Globus pallidus (tissue), 1 donor: Measurements from ENCODE around the gene EVPLL.
"Not testable (repeated sequence)": the region's sequence is repeated elsewhere in the genome, so short reads cannot be mapped to it uniquely, and the experiment has no call there.

Source experiments
- DNase-seq: peaks from one replicate; pipeline ENCODE4 v3.0.0-alpha.2; 2015; ENCODE audit warnings: low spot score

EVPLL gene

DNA sequence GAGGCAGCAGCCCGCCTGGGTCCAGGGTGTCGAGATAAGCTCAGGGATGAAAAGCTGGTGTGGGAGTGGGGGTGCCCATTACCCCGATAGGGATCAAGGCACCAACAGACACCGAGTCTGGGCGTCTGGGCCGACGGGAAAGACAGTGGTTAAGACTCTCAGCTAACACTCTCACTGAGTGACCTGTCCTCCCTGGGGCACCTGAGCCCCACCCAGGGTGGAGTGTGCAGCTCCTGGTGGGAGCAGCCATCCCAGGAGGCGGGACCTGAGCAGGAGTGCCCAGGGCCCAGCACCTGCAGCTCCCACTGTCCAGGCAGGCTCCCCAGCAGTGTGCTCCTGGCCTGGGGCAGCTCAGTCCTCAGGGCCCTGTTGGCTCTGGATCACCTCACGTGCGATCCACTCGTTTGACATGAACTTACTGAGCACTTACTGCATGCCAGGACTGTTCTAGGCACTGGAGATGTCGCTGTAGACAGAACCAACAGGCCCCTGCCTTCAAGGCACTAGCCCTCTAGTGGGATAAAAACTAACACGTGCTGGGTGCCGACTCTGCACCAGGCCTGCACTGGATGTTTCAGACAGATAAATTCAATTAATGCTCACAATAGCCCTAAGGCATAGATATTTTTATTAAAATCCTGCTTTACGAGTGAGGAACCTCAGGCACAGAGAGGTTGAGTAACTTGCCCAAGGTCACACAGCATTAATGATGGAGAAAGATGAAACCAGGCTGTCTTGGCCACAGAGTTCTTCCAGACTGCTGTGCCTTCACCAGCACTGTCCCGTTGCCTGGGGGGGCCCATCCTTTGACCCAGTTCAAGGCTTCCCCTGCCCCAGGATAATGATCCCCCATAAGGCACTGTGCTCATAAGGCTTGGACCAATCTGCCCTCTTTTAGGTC is 1.9 kb downstream of the EVPLL start:
- no peak for DNase-seq

DNA sequence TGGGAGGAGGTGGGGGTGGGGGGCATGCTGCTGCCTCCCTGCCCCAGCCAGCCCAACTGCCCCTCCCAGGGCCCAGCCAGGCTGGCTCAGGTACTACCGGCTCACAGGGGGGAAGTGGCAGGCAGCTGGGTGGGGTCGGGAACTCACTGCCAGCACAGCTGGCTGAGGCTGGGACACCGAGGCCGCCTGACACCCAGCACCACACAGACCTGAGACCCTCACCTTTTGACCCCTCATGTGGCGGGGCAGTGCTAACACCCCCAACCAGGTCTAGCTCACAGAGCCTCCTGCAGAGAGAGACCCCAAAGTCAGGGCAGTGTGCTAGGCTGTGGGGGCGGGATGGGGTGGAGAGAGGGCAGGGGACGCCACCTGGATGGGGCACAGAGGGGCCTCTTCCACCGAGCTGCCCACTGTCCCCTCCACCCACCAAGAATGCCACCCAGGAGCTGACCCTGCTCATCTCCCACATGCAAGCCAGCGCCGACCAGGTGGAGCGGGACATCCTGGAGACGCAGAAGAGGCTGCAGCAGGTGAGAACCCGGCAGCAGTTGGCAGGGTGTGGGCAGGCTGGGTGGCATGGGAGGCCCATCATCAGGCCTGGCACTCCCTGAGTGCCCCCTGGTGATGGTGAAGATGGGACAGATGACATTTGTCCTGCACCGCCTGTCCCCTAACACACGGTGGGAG is 3.0 kb downstream of the EVPLL start:
- DNase-seq = no peak

DNA sequence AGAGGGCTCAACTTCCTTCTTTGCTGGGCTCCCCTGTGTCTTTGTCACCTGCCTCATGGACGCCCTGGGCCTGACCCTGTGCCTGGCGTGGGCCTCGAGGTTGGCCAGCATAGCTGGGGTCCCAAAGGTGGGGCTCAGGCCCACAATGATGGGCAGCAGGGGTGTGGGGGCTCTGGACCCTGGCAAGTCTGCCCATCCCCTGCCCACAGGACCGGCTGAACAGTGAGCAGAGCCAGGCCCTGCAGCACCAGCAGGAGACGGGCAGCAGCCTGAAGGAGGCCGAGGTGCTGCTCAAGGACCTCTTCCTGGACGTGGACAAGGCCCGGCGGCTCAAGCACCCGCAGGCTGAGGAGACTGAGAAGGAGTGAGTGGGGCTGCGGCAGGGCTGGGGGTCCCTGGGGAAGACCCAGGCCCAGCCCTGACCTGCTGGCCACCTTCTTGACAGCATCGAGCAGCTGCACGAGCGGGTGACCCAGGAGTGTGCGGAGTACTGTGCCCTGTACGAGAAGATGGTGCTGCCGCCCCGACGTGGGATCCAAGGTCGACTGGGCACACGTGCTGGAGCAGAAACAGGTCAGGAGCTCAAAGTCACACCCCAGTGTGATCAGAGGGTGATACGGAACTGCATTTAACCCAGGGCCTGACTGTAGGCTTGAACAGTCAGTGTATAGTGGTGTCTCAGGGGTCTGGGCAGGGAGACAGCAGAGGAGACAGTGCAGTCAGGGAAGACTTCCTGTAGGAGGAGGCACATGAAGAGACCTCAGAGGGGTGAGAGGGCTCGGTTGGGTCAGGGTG is 3.8 kb downstream of the EVPLL start:
- no peak for DNase-seq

GRCh38 chr17:18381953-18382245 is 4.3 kb downstream of the EVPLL start:
- no peak for DNase-seq

DNA sequence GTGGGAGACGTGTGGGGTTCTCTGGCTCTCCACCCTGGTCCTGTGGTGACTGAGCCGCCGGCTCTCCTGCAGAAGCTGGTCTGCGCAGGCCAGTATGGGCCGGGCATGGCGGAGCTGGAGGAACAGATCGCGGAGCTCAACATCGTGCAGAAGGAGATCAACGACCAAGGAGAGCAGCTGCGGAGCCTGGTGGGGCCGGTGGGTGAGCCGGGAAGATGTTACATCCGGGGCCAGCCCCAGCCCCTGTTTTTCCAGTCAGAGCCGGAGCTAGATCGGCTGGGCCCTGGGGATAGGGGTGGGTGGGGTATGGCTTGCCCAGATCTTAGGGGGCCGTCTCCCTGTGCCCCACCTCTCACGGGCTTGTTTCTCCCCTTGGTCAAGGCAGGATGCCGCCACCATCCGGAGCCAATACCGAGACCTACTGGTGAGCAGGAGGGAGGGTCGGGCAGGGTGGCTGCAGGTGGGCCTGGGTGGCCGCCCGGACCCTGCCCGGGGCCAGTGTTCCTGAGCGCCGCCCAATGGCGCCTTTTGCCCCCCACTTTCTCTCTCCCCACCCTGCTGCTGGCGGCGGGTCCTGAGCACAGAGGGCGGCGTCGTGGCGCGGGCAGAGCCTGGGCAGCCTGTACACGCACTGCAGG is 5.0 kb downstream of the EVPLL start:
- DNase-seq = no peak

DNA sequence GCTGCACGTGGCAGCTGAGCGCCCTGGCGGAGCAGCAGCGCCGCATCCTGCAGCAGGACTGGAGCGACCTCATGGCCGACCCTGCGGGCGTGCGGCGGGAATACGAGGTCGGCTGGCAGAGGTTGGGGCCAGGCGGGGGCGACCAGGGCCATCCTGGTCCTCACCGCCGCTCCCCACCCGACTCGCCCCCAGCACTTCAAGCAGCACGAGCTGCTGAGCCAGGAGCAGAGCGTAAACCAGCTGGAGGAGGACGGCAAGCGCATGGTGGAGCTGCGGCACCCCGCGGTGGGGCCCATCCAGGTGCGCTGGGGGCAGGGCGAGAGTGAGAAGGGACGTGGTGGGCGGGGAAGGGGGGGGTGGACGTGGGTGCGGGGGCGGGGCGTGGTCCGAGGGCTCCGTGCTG is 5.5 kb downstream of the EVPLL start:
- DNase-seq = not testable (repeated sequence)

DNA sequence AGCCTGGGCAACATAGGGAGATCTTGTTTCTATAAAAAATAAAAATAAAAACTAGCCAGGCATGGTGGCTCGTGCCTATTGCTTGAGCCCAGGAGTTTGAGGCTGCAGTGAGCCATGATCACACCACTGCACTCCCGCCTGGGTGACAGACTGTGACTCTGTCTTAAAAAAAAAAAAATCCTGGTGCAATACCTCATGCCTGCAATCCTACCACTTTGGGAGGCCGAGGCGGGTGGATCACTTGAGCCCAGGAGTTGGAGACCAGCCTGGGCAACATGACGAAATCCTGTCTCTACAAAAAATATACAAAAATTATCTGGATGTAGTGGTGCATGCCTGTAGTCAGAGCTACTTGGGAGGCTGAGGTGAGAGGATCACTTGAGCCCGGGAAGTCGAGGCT is 6.7 kb downstream of the EVPLL start:
- DNase-seq = not testable (repeated sequence)

- DNase-seq = not testable (repeated sequence)
Measured at GRCh38 chr17:18387583-18387982, 10.0 kb downstream of the EVPLL start.

GRCh38 chr17:18388266-18388665 is 10.7 kb downstream of the EVPLL start:
- not testable (repeated sequence) for DNase-seq

- DNase-seq = not testable (repeated sequence)
Measured at GRCh38 chr17:18388728-18389127, 11.2 kb downstream of the EVPLL start.

DNA sequence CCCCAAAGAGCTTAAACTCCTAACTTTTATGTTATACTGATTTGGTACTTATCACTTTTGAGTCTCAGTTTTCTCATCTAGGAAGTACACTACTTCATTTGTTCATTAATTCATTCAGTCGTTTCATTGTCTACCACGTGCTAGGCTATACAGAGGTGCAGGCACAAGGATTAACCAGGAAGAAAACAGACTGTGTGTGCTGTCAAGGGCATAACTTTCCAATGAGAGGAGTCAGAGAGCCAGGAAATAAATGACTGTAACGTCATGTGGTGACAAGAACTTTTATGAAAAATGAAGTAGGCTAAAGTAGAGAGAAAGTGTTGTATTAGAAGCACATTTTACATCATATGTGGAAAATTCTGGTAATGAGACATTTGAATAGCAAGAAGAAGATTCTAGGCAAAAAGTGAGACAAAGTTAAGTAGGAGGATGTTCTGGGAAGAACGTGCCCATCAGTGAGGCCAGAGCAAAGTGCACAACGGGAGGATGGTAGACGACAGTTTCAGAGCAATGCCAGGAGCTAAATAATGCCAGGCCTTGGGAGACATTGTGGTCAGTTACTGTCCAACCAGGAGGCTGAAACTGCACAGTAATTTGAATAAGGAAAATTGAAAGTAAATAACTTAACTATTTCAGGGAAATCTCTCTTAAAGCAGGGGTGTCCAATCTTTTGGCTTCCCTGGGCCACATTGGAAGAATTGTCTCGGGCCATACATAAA is 24.5 kb downstream of the EVPLL start:
- not testable (repeated sequence) for DNase-seq

GRCh38 chr17:18403166-18403565 is 25.6 kb downstream of the EVPLL start:
- DNase-seq = not testable (repeated sequence)

DNA sequence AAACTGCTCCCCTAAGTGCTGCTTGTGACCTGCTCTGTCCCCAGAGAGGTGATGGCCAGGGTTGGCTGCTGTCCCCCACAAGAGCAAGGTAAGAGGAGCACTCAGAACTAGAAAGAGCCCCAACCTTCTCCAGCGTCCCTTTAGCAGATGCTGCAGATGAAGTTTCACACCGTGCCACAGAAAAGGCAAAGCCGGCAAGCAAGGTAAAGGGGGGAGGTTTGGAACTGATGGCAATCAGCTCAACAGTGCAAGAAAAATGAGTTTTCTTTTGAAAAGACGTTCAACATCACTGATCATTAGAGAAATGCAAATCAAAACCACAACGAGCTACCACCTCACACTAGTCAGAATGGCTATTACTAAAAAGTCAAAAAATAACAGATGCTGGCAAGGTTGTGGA is 26.0 kb downstream of the EVPLL start:
- DNase-seq = not testable (repeated sequence)

- not testable (repeated sequence) for DNase-seq
Measured at GRCh38 chr17:18408906-18409305, 31.3 kb downstream of the EVPLL start.

DNA sequence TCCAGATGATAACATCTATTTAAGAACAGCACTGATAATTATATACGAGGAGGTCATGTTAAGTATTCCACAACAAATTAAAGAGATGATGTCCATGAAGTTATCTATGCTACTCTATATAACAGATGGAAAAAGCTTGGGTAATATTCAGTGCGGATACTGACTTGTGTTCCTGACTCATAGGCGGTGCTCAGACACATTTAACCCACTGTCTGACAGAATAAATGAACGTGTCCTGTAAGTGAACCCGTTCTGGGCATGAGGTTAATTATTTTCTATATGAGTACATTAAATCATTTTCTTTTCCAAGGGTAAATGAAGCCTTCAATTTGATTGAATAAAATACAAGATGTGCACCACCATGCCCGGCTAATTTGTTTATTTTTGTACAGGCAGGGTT is 31.7 kb downstream of the EVPLL start:
- DNase-seq = not testable (repeated sequence)

- DNase-seq = not testable (repeated sequence)
Measured at GRCh38 chr17:18410736-18411135, 33.2 kb downstream of the EVPLL start.

DNA sequence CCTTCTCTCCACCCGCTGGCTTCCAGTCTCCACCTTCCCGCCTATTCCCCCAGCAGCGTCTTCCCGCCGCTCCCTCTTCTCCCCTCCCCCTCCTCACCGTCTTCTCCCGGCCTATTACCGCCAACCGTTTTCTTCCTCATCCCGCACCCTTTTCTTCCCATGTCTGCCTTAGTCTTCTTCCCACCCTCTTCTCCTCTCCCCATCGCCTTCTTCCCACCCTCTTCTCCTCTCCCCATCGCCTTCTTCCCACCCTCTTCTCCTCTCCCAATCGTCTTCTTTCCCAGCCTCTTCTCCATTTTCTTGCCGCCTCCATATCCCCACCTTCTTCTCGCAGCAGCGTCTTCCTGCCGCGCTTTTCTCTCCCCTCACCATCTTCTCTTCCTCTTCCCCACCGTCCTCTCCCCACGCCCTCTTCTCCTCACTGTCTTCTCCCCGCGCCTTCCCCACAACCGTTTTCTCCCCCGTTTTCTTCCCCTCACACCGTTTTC is 33.8 kb downstream of the EVPLL start:
- not testable (repeated sequence) for DNase-seq

- DNase-seq = not testable (repeated sequence)
Measured at GRCh38 chr17:18412001-18412538, 34.5 kb downstream of the EVPLL start.

DNA sequence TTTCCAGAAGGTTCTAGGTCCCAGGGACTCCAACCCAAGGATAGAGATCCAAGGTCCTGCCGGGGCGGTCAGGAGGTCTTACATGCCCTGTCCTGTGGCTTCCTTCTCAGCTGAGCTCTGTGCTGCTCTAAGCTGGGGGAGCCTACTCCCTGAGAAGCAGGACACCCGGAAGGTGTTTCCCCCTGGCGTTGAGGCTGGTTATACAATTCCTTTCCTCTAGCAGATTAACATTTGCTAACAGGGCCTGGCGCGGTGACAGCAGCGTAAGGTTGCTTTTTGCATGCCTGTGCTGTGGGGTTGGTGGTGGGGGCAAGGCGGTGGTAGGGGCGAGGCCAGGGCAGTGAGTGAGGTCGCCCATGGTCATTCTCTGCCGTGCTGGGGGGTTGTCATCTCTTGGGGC is 43.9 kb downstream of the EVPLL start:
- not testable (repeated sequence) for DNase-seq

DNA sequence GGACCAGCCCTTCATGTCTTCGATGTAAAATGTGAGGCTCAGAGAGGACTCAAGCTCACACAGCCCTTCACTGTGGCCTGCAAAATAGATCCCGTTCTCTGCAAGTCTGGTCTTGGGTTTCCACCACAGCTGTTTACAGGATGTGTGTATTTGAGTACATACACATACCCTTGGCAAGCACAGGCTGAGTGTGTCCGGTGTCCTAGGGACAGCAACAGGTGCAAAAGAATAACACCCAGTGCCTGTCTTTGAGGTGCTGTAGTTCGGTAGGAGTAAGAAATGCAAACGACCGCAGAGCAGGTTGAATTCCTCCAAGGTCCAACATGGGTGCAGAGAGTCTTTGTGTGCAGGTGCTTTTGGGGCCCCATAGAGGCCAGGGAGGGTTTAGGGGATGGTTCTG is 44.9 kb downstream of the EVPLL start:
- DNase-seq = not testable (repeated sequence)

DNA sequence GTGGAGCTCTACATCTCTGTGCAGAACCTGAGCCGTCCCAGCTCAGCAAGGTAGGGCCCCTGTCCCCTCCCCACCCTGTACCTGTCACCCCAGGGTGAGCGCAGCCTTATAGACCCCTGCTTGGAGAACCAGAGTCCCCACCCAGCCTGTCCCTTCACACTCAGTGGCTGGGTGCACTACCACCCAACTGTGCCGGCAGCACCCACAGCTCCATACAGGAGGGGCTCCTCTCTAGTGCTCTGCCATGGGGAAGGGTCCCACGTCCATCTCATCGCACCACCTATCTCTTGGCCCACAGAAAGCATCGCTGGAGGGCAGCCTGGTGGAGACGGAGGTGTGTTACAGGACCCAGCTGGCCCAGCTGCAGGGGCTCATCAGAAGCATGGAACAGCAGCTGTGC is 45.4 kb downstream of the EVPLL start:
- not testable (repeated sequence) for DNase-seq
